ENCODE data around the gene GRIP2.

DNA sequence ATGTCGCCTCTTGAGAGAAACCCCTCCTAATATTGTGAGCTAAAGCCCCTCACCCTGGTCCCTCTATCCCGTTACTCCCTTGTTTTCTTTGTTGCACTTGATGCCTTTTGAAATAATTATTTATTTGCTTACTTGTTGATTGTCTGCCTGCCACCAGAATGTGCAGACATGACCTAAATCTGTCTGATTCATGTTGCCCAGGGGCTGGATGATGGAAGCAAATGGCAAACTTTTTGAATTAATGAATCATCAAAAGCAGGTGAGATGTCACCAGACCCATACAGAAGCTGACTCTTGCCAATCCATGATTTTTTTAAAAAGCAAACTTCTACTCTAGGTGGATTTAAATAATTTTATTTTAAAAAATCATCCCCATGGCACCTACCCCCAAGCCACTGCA is 49.3 kb downstream of the GRIP2 start:
- TF ChIP-seq, protein P1, sequence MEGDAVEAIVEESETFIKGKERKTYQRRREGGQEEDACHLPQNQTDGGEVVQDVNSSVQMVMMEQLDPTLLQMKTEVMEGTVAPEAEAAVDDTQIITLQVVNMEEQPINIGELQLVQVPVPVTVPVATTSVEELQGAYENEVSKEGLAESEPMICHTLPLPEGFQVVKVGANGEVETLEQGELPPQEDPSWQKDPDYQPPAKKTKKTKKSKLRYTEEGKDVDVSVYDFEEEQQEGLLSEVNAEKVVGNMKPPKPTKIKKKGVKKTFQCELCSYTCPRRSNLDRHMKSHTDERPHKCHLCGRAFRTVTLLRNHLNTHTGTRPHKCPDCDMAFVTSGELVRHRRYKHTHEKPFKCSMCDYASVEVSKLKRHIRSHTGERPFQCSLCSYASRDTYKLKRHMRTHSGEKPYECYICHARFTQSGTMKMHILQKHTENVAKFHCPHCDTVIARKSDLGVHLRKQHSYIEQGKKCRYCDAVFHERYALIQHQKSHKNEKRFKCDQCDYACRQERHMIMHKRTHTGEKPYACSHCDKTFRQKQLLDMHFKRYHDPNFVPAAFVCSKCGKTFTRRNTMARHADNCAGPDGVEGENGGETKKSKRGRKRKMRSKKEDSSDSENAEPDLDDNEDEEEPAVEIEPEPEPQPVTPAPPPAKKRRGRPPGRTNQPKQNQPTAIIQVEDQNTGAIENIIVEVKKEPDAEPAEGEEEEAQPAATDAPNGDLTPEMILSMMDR (IDR thresholded peaks at IDR 0.05; ENCODE audit: insufficient read depth, low read depth, low read length): no peak
- no peak for TF ChIP-seq EZH2 (IDR thresholded peaks at IDR 0.05; ENCODE audit: insufficient read depth, low read length)

All from astrocyte (in vitro differentiated cells and primary cell).